ENCODE data around the gene ASPRV1.

- TF ChIP-seq CTCF (IDR thresholded peaks at IDR 0.05) (no peak), POLR2A (IDR thresholded peaks at IDR 0.05) (no peak)
Observed at GRCh38 chr2:69997015-69997830, 35.8 kb upstream of the ASPRV1 start.
